ENCODE results near the gene AP4S1. TPM values are rescaled to one million over a fixed set of nuclear protein-coding genes. Genes with fewer than 3 reads are reported as not detected.
"Not testable (repeated sequence)": the region's sequence is repeated elsewhere in the genome, so short reads cannot be mapped to it uniquely, and the experiment has no call there.

Gene AP4S1
- 12.0 and 12.9 TPM in 2 replicates for total RNA-seq
- long read RNA-seq, partial matches to known transcripts: 0 of 3 reads
- long read RNA-seq, other reads (novel, unspliced or antisense): 1 of 3 reads

GRCh38 chr14:31025367-31026076 is at the start of gene AP4S1:
AP4S1 (plus strand) TSS chr14:31025649; CDS start chr14:31066197, 40,548 bp downstream.
- peak; percentile 44 for DNase-seq (ENCODE audit: low spot score, unreplicated experiment)
- H3K36me3 Mint-ChIP-seq (ENCODE audit: insufficient read depth): peaks cover 11% of the 10 kb centered on the region
- peak within 1 kb of the TSS; percentile 98 for H3K27ac Mint-ChIP-seq
- H3K9me3 Mint-ChIP-seq (ENCODE audit: low read depth): peaks cover 8% of the 10 kb centered on the region
- H3K4me1 Mint-ChIP-seq (ENCODE audit: low read depth): peaks cover 30% of the 10 kb centered on the region
- peak within 1 kb of the TSS; percentile 88 for H3K4me3 Mint-ChIP-seq (ENCODE audit: low read depth)
- H3K27me3 Mint-ChIP-seq: no peaks in the 10 kb centered on the region
- TF ChIP-seq CTCF (IDR thresholded peaks at IDR 0.05; ENCODE audit: unreplicated experiment): no peak

- peaks cover 7% of the 10 kb centered on the region for H3K4me1 Mint-ChIP-seq (ENCODE audit: low read depth)
- H3K36me3 Mint-ChIP-seq (ENCODE audit: insufficient read depth): peaks cover 2% of the 10 kb centered on the region
- no peak overlapping the region for H3K27ac Mint-ChIP-seq
- no peaks in the 10 kb centered on the region for H3K9me3 Mint-ChIP-seq (ENCODE audit: low read depth)
- DNase-seq (ENCODE audit: low spot score, unreplicated experiment): no peak
- H3K4me3 Mint-ChIP-seq (ENCODE audit: low read depth): no peak overlapping the region
- TF ChIP-seq CTCF (IDR thresholded peaks at IDR 0.05; ENCODE audit: unreplicated experiment): no peak
- no peaks in the 10 kb centered on the region for H3K27me3 Mint-ChIP-seq
These were observed 47.7 kb upstream of the AP4S1 start for GRCh38 chr14:30977752-30978151.

- H3K27ac Mint-ChIP-seq: peak overlapping the region; percentile 24
- H3K27me3 Mint-ChIP-seq; H3K9me3 Mint-ChIP-seq (ENCODE audit: low read depth); H3K4me3 Mint-ChIP-seq (ENCODE audit: low read depth); H3K4me1 Mint-ChIP-seq (ENCODE audit: low read depth); DNase-seq (ENCODE audit: low spot score, unreplicated experiment); H3K36me3 Mint-ChIP-seq (ENCODE audit: insufficient read depth): not testable (repeated sequence)
- TF ChIP-seq CTCF (IDR thresholded peaks at IDR 0.05; ENCODE audit: unreplicated experiment): peak; percentile 51
These were observed 45.2 kb upstream of the AP4S1 start for GRCh38 chr14:30980106-30980704.

GRCh38 chr14:30980980-30981379 is 44.5 kb upstream of the AP4S1 start:
- no peak for DNase-seq (ENCODE audit: low spot score, unreplicated experiment)
- no peaks in the 10 kb centered on the region for H3K9me3 Mint-ChIP-seq (ENCODE audit: low read depth)
- TF ChIP-seq CTCF (IDR thresholded peaks at IDR 0.05; ENCODE audit: unreplicated experiment): no peak
- H3K36me3 Mint-ChIP-seq (ENCODE audit: insufficient read depth): peaks cover 2% of the 10 kb centered on the region
- no peak overlapping the region for H3K27ac Mint-ChIP-seq
- H3K27me3 Mint-ChIP-seq: no peaks in the 10 kb centered on the region
- H3K4me3 Mint-ChIP-seq (ENCODE audit: low read depth): no peak overlapping the region
- H3K4me1 Mint-ChIP-seq (ENCODE audit: low read depth): no peaks in the 10 kb centered on the region

- TF ChIP-seq CTCF (IDR thresholded peaks at IDR 0.05; ENCODE audit: unreplicated experiment): no peak
- Mint-ChIP-seq H3K4me3 (ENCODE audit: low read depth) (no peak overlapping the region), H3K4me1 (ENCODE audit: low read depth) (no peaks in the 10 kb centered on the region), H3K36me3 (ENCODE audit: insufficient read depth) (peaks cover 2% of the 10 kb centered on the region), H3K9me3 (ENCODE audit: low read depth) (no peaks in the 10 kb centered on the region), H3K27ac (no peak overlapping the region), H3K27me3 (no peaks in the 10 kb centered on the region)
- no peak for DNase-seq (ENCODE audit: low spot score, unreplicated experiment)
These were observed 42.9 kb upstream of the AP4S1 start for GRCh38 chr14:30982533-30982932.

Data from progenitor cell of endocrine pancreas (in vitro differentiated cells).